GM23248 (cell line): Measurements from ENCODE around the gene MSRB3. TPM values are rescaled to one million over a fixed set of nuclear protein-coding genes. Genes with fewer than 3 reads are reported as not detected.

Experiments used
- DNase-seq: peaks from one replicate; pipeline ENCODE4 v3.0.0-alpha.2; 2015
- H2AFZ ChIP-seq: fragments of 200-600 bp; sonication (generic); 2 replicates; pipeline ENCODE4 v1.6.1; 2016; ENCODE audit warnings: antibody characterized with exemption
- H3F3A ChIP-seq: fragments of 200-600 bp; sonication (generic); 2 replicates; pipeline ENCODE4 v1.6.1; 2016; ENCODE audit warnings: mild to moderate bottlenecking, antibody characterized with exemption, mixed run types; ENCODE audit not compliant: insufficient read depth
- H3K27ac ChIP-seq: fragments of 200-600 bp; sonication (generic); 2 replicates; pipeline ENCODE4 v1.5.1; 2016; ENCODE audit warnings: mild to moderate bottlenecking
- H3K27me3 ChIP-seq: fragments of 200-600 bp; sonication (generic); replicated peaks from 2 replicates; pipeline ENCODE4 v1.6.1; 2016; ENCODE audit warnings: mild to moderate bottlenecking; ENCODE audit not compliant: insufficient read depth
- H3K36me3 ChIP-seq: fragments of 200-600 bp; sonication (generic); 2 replicates; pipeline ENCODE4 v1.6.1; 2016; ENCODE audit warnings: low read depth, mild to moderate bottlenecking
- H3K4me1 ChIP-seq: fragments of 200-600 bp; sonication (generic); 2 replicates; pipeline ENCODE4 v1.6.1; 2016; ENCODE audit warnings: mild to moderate bottlenecking; ENCODE audit not compliant: insufficient read depth
- H3K4me2 ChIP-seq: fragments of 200-600 bp; sonication (generic); one replicate; pipeline ENCODE4 v1.6.1; 2016; ENCODE audit warnings: mild to moderate bottlenecking; ENCODE audit not compliant: unreplicated experiment
- H3K4me3 ChIP-seq: fragments of 200-600 bp; sonication (generic); 2 replicates; pipeline ENCODE4 v1.5.1; 2016; ENCODE audit warnings: mild to moderate bottlenecking
- H3K79me2 ChIP-seq: fragments of 200-600 bp; sonication (generic); 2 replicates; pipeline ENCODE4 v1.6.1; 2016; ENCODE audit warnings: mild to moderate bottlenecking; ENCODE audit not compliant: insufficient read depth
- H3K9ac ChIP-seq: fragments of 200-600 bp; sonication (generic); 2 replicates; pipeline ENCODE4 v1.6.1; 2016; ENCODE audit warnings: mild to moderate bottlenecking
- H3K9me2 ChIP-seq: fragments of 200-600 bp; sonication (generic); 2 replicates; pipeline ENCODE4 v1.6.1; 2016; ENCODE audit warnings: mixed run types, mild to moderate bottlenecking, moderate library complexity; ENCODE audit not compliant: insufficient read depth
- H3K9me3 ChIP-seq: fragments of 200-600 bp; sonication (generic); one replicate; pipeline ENCODE4 v1.6.1; 2017; ENCODE audit warnings: low read depth
- H4K20me1 ChIP-seq: fragments of 200-600 bp; sonication (generic); 2 replicates; pipeline ENCODE4 v1.6.0; 2016; ENCODE audit not compliant: insufficient read depth
- EZH2 ChIP-seq: fragments of 200-600 bp; sonication (generic); IDR thresholded peaks from 2 replicates; pipeline ENCODE4 v1.6.1; 2018; ENCODE audit warnings: antibody characterized with exemption, mild to moderate bottlenecking; ENCODE audit not compliant: insufficient read depth, poor library complexity, severe bottlenecking
- EZH2phosphoT487 ChIP-seq: fragments of 200-600 bp; sonication (generic); IDR thresholded peaks from 2 replicates; pipeline ENCODE4 v1.6.1; 2018; ENCODE audit warnings: antibody characterized with exemption, moderate library complexity, mild to moderate bottlenecking, low read depth; ENCODE audit not compliant: insufficient read depth
- WGBS, 2 experiments: methylation state at CpG; one replicate each; pipeline ENCODE4 v1.1.6; 2015 to 2017; ENCODE audit warnings: low lambda C conversion rate in 2 of 2, low coverage in 1 of 2; ENCODE audit errors: missing lambda C conversion rate in 2 of 2; 5-methylcytosine and 5-hydroxymethylcytosine counted together
- in situ Hi-C: fragments of 300-500 bp; cut with MboI; formaldehyde crosslinking; loops from 2 replicates; pipeline ENCODE4 v1.15.0; 2020
- polyA plus RNA-seq: library from polyadenylated mRNA; unstranded; fragments of >200 nt; fragmentation: Nextera tagmentation; extraction: Ambion mirVana; gene quantifications from 2 replicates; pipeline ENCODE4 v1.2.1, GENCODE V29; 2016
- total RNA-seq: library from RNA; depleted of rRNA; stranded (reverse); fragments of >200 nt; shearing (Covaris generic); gene quantifications from 2 replicates; pipeline ENCODE4 v1.2.3, GENCODE V29; 2014

The MSRB3 gene
- total and polyA plus RNA-seq, 2 experiments from 2014 or later: 74.1 to 158 TPM

- H3K79me2 ChIP-seq: peaks cover 57% of the 10 kb centered on the region
- no peak overlapping the region for H2AFZ ChIP-seq
- peaks cover 4% of the 10 kb centered on the region for H3K36me3 ChIP-seq
- no peaks in the 10 kb centered on the region for H4K20me1 ChIP-seq
- no peaks in the 10 kb centered on the region for H3K9me2 ChIP-seq
- WGBS, 2 experiments: 59 to 62% methylated on average over 1 of the region's 1 CpG
- no peak overlapping the region for H3K27ac ChIP-seq
- H3K4me3 ChIP-seq: no peak overlapping the region
- H3K27me3 ChIP-seq: no peaks in the 10 kb centered on the region
- TF ChIP-seq EZH2phosphoT487 (no peak), EZH2 (no peak)
- H3K4me1 ChIP-seq: peaks cover 49% of the 10 kb centered on the region
- H3K9ac ChIP-seq: no peak overlapping the region
- H3K4me2 ChIP-seq: peak overlapping the region; percentile 5
- DNase-seq: no peak
- in situ Hi-C loops: no loop called here
- no peaks in the 10 kb centered on the region for H3K9me3 ChIP-seq
- H3F3A ChIP-seq: peaks cover 42% of the 10 kb centered on the region
Measured at GRCh38 chr12:65430006-65430405, 151.5 kb downstream of the MSRB3 start.

- Histone ChIP-seq H3K4me3 (peak overlapping the region; percentile 22; the same call in 1 of the 2 replicates), H3K4me2 (peak overlapping the region; percentile 10), H3K9ac (no peak overlapping the region), H3K27me3 (no peaks in the 10 kb centered on the region), H3K36me3 (peaks cover 4% of the 10 kb centered on the region; the same call in 1 of the 2 replicates), H3K79me2 (peaks cover 50% of the 10 kb centered on the region), H3K9me2 (no peaks in the 10 kb centered on the region), H2AFZ (no peak overlapping the region), H3K4me1 (peaks cover 56% of the 10 kb centered on the region), H3K9me3 (no peaks in the 10 kb centered on the region), H3K27ac (peak overlapping the region; percentile 28), H4K20me1 (no peaks in the 10 kb centered on the region), H3F3A (peaks cover 47% of the 10 kb centered on the region)
- peak; percentile 68 for DNase-seq
- in situ Hi-C loops: no loop called here
- TF ChIP-seq EZH2 (no peak), EZH2phosphoT487 (no peak)
- 60% methylated on average over 3 of the region's 3 CpGs for WGBS, 2 experiments
Measured at GRCh38 chr12:65430571-65431306, 152.3 kb downstream of the MSRB3 start.

GRCh38 chr12:65432114-65432513, 153.6 kb downstream of the MSRB3 start:
- no peak overlapping the region for H2AFZ ChIP-seq

GRCh38 chr12:65432651-65433050, 154.2 kb downstream of the MSRB3 start:
- Histone ChIP-seq H3F3A (peaks cover 47% of the 10 kb centered on the region), H3K4me2 (no peak overlapping the region), H3K4me3 (no peak overlapping the region), H2AFZ (no peak overlapping the region), H3K27ac (no peak overlapping the region), H4K20me1 (no peaks in the 10 kb centered on the region), H3K9me3 (no peaks in the 10 kb centered on the region), H3K79me2 (peaks cover 39% of the 10 kb centered on the region), H3K9me2 (no peaks in the 10 kb centered on the region), H3K4me1 (peaks cover 58% of the 10 kb centered on the region), H3K27me3 (no peaks in the 10 kb centered on the region), H3K9ac (no peak overlapping the region), H3K36me3 (0 out of 2 replicates have a peak, but pooled peaks cover 4% of the 10 kb centered on the region)
- no peak for DNase-seq
- in situ Hi-C loops: no loop called here
- WGBS, 2 experiments: 0% methylated on average over 1 of the region's 1 CpG
- TF ChIP-seq EZH2 (no peak), EZH2phosphoT487 (no peak)

More at GRCh38 chr12:65432114-65432513, 153.6 kb downstream of the MSRB3 start:
- no peak for DNase-seq
- no peak overlapping the region for H3K9ac ChIP-seq
- H4K20me1 ChIP-seq: no peaks in the 10 kb centered on the region
- no peaks in the 10 kb centered on the region for H3K9me3 ChIP-seq
- in situ Hi-C loops: no loop called here
- H3K9me2 ChIP-seq: no peaks in the 10 kb centered on the region
- H3K4me3 ChIP-seq: no peak overlapping the region
- TF ChIP-seq EZH2phosphoT487 (no peak), EZH2 (no peak)
- H3F3A ChIP-seq: peaks cover 47% of the 10 kb centered on the region
- no peak overlapping the region for H3K27ac ChIP-seq
- 0 out of 2 replicates have a peak, but pooled peaks cover 4% of the 10 kb centered on the region for H3K36me3 ChIP-seq
- H3K4me2 ChIP-seq: no peak overlapping the region
- H3K27me3 ChIP-seq: no peaks in the 10 kb centered on the region
- peaks cover 42% of the 10 kb centered on the region for H3K79me2 ChIP-seq
- H3K4me1 ChIP-seq: peaks cover 58% of the 10 kb centered on the region
